Thyroid gland (tissue), 4 donors: Measurements from ENCODE around the gene PLCL1.

ENCODE experiments used
- CTCF ChIP-seq, 6 experiments: fragments of 200-600 bp in 3 of 6; fragments of 450-650 bp in 3 of 6; sonication (generic) in 3 of 6; IDR thresholded peaks; one replicate each; pipeline ENCODE4 v1.5.1; 2016 to 2019; ENCODE audit warnings: antibody characterized with exemption in 6 of 6, mild to moderate bottlenecking in 2 of 6, inconsistent platforms in 1 of 6, moderate library complexity in 1 of 6
- POLR2A ChIP-seq, 2 donors: fragments of 450-650 bp; IDR thresholded peaks; one replicate each; pipeline ENCODE4 v1.6.1; 2017; ENCODE audit warnings: antibody characterized with exemption in 2 of 2, mild to moderate bottlenecking in 2 of 2, moderate library complexity in 1 of 2

- TF ChIP-seq CTCF (IDR thresholded peaks at IDR 0.05) (no peak), POLR2A (IDR thresholded peaks at IDR 0.05) (no peak)
Observed at GRCh38 chr2:197997083-197997541, 192.7 kb downstream of the PLCL1 start.
